ENCODE results near the gene MESP2.

DNA sequence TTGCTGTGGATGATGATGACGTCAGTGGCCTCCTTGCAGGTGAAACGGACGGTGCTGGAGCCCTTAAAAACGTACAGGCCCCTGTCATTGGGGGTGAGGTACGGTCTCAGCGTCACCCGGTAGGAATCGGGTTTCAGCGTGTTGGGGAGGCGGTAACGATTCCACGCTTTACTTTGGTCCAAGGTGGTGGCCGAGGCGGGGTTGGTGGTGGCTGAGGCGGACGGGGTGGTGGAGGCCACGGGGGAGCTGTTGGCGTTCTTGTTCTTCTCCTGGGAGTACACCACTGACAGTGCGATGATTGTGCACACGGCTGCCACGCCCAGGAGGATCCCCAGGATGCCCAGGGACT, 30.1 kb downstream of the MESP2 start:
- TF ChIP-seq, protein P1, sequence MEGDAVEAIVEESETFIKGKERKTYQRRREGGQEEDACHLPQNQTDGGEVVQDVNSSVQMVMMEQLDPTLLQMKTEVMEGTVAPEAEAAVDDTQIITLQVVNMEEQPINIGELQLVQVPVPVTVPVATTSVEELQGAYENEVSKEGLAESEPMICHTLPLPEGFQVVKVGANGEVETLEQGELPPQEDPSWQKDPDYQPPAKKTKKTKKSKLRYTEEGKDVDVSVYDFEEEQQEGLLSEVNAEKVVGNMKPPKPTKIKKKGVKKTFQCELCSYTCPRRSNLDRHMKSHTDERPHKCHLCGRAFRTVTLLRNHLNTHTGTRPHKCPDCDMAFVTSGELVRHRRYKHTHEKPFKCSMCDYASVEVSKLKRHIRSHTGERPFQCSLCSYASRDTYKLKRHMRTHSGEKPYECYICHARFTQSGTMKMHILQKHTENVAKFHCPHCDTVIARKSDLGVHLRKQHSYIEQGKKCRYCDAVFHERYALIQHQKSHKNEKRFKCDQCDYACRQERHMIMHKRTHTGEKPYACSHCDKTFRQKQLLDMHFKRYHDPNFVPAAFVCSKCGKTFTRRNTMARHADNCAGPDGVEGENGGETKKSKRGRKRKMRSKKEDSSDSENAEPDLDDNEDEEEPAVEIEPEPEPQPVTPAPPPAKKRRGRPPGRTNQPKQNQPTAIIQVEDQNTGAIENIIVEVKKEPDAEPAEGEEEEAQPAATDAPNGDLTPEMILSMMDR (IDR thresholded peaks at IDR 0.05; ENCODE audit: control extremely low read depth in 1 of 3, insufficient read depth in 1 of 3, low read depth in 1 of 3, low read length in 3 of 3) = no peak
- TF ChIP-seq POLR2AphosphoS5 (IDR thresholded peaks at IDR 0.05; ENCODE audit: low read depth, low read length) (no peak), EZH2 (IDR thresholded peaks at IDR 0.05; ENCODE audit: low read depth, low read length, severe bottlenecking) (no peak), YY1 (IDR thresholded peaks at IDR 0.05; ENCODE audit: low read depth, low read length) (no peak), MAFK (IDR thresholded peaks at IDR 0.05; ENCODE audit: low read depth, low read length) (no peak), PHF8 (conservative IDR thresholded peaks at IDR 0.05; ENCODE audit: low read depth, low read length) (no peak), CBX8 (IDR thresholded peaks at IDR 0.05; ENCODE audit: borderline replicate concordance, low read depth, low read length) (no peak), NANOG (IDR thresholded peaks at IDR 0.05; ENCODE audit: insufficient read depth, low read depth, low read length, poor library complexity, severe bottlenecking) (no peak), CREB1 (IDR thresholded peaks at IDR 0.05) (no peak)
- TF ChIP-seq, protein P2, sequence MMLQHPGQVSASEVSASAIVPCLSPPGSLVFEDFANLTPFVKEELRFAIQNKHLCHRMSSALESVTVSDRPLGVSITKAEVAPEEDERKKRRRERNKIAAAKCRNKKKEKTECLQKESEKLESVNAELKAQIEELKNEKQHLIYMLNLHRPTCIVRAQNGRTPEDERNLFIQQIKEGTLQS (IDR thresholded peaks at IDR 0.05; ENCODE audit: insufficient read depth, low read depth, low read length) = no peak
